Gastroesophageal sphincter (tissue), 3 donors: ENCODE results near the gene SLC3A2.

Source experiments
- POLR2AphosphoS5 ChIP-seq: sonication (generic); formaldehyde crosslinking; IDR thresholded peaks from one replicate; pipeline ENCODE4 v1.6.1; 2017; ENCODE audit warnings: antibody characterized with exemption
- TF ChIP-seq, protein P1 (sequence below), 4 experiments: fragments of 200-600 bp in 2 of 4; fragments of 450-650 bp in 2 of 4; sonication (generic) in 1 of 4; IDR thresholded peaks; one replicate each; pipeline ENCODE4 v1.5.1; 2017 to 2019; ENCODE audit warnings: antibody characterized with exemption in 4 of 4, mild to moderate bottlenecking in 2 of 4, moderate library complexity in 2 of 4

DNA sequence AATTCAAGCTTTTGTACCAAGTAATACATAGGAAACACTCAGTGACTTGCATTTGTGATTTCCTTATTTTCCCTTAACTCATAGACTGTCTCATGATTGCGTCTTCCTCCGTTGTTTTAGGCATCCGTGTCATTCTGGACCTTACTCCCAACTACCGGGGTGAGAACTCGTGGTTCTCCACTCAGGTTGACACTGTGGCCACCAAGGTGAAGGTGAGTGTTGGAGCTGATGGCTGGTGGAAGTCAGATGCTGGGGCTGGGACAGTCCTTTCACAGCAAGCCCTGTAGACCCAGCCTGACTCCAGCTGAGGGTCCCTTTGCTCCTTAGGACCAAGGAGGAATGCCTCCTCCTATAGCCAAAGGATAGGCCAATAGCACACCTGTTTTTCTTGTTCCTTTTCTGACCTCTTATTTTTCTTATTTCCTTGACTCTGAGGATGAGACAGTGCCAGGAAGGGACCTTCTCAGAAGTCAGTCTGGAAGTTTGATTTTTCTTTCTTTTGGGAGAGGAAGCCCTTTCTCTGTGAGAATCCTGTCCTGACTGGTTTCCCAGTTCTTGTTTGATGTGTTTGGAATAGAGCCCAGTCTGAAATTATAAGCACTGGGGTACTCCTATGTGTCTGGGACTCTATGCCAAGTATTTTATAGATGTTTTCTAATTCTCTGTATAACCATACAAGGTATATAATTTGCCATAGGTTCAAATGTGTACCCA is 2.2 kb downstream of the SLC3A2 start:
- no peak for TF ChIP-seq POLR2AphosphoS5
- TF ChIP-seq, protein P1, sequence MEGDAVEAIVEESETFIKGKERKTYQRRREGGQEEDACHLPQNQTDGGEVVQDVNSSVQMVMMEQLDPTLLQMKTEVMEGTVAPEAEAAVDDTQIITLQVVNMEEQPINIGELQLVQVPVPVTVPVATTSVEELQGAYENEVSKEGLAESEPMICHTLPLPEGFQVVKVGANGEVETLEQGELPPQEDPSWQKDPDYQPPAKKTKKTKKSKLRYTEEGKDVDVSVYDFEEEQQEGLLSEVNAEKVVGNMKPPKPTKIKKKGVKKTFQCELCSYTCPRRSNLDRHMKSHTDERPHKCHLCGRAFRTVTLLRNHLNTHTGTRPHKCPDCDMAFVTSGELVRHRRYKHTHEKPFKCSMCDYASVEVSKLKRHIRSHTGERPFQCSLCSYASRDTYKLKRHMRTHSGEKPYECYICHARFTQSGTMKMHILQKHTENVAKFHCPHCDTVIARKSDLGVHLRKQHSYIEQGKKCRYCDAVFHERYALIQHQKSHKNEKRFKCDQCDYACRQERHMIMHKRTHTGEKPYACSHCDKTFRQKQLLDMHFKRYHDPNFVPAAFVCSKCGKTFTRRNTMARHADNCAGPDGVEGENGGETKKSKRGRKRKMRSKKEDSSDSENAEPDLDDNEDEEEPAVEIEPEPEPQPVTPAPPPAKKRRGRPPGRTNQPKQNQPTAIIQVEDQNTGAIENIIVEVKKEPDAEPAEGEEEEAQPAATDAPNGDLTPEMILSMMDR (IDR thresholded peaks at IDR 0.05), result no peak
